GM12873 (cell line): ENCODE results near the gene SLC39A7.

Experiments used
- TF ChIP-seq, protein P1 (sequence below): IDR thresholded peaks from 2 replicates; pipeline ENCODE4 v1.5.1; 2012; ENCODE audit warnings: low read depth, mild to moderate bottlenecking, moderate library complexity, low read length, control low read depth; ENCODE audit not compliant: insufficient read depth; ENCODE audit errors: missing control alignments

SLC39A7 gene

DNA sequence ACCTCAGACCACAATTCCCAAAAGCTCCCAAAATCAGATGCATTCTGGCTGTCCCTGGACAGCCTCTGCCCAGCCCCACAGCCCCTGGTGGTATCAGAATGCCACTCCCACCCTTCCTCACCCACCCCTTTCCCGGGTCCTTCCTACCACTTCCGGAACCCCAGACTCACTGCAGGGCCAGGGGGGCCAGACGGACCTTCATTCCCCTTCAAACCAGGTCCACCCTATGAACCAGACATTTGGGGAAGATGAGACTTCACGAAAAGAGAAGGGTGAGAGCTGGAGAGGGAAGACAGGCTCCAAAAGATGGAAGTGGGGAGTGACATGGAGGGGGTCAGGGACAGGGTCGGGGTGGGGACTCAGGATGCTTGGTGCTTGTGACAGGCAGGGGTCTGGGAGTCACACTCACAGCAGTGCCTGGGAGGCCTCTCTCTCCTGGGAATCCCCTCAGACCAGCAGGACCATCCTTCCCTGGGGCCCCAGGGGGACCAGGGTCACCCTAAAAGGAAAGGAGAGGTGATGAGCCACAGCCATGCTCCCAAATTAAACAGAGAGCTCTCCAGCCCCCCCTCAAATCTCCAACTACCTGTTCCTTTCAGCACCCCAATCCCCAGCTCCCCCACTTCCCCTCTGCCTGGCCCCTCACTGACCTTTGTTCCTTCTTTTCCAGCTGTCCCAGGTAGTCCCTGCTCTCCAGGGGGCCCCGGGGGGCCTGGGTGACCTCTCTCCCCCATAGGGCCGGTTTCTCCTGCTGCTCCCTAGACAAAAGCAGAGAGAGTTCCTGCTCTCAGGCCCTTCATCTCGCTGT is 28.6 kb upstream of the SLC39A7 start:
- TF ChIP-seq, protein P1, sequence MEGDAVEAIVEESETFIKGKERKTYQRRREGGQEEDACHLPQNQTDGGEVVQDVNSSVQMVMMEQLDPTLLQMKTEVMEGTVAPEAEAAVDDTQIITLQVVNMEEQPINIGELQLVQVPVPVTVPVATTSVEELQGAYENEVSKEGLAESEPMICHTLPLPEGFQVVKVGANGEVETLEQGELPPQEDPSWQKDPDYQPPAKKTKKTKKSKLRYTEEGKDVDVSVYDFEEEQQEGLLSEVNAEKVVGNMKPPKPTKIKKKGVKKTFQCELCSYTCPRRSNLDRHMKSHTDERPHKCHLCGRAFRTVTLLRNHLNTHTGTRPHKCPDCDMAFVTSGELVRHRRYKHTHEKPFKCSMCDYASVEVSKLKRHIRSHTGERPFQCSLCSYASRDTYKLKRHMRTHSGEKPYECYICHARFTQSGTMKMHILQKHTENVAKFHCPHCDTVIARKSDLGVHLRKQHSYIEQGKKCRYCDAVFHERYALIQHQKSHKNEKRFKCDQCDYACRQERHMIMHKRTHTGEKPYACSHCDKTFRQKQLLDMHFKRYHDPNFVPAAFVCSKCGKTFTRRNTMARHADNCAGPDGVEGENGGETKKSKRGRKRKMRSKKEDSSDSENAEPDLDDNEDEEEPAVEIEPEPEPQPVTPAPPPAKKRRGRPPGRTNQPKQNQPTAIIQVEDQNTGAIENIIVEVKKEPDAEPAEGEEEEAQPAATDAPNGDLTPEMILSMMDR: no peak

DNA sequence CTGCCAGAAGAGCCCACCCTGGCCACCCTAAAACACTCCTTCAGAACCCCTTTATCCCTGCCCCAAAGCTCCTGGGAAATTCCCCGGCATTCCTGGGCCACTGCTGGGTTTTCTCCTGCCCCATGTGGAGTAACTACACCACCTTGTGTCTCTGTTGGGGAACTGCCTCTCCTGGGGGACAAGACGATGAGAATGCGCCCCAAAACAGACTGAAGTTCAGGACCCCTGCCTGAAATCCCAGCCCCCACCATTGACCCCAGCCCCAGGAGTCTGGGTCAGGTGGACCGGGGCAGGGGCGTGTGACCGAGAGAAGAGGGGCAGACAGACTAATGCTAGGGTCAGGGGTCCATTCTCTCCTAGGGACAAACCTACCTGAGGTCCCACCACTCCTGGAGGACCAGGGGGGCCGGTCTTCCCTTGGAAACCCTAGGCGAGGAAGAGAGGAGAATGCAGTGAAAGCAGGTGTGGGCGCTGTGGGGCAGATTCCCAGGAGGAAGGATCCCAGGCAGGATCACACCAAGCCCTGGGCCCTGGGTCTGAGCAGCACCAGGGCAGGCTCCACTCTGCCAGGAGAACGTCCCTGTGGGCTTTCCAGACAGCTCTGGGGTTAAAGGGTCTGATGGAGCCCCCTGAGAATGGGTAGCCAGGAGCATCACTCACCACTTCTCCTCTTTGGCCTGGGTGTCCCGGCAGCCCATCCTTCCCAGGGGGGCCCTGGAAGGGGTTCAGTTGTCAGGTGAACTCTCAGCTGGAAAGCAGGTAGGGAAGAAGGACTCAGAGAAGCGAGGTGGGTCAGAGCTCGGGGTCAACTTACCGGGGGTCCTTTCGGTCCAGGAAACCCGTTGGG is 27.8 kb upstream of the SLC39A7 start:
- TF ChIP-seq, protein P1: peak; percentile 83

DNA sequence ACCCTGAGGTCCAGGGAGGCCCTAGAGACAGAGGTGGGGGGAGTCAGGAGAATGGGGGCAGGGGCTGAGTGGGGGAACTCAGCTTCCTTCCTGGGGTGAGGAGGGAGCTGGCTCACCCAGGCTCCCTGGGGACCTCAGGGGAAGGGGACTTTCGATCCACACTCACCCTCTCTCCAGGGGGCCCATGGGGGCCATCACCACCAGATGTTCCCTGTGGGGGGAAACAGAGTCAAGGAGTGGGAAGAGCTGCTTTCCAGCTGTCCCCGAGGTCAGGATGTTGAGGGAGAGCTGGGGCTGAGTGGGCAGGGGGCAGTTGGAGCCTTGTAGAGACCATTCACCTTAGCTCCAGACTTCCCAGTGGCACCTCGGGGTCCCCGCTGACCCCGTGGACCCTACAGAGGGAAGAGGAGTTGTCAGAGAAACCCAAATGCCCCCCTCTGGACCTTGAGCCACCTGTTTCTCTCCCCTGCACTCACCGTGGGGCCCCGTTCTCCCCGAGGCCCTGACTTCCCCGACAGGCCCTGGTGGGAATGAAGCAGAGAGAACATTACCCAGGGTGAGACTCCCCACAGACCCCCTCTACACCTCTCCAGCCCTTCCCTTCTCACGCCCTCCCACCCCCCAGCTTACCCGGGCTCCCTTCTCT is 27.0 kb upstream of the SLC39A7 start:
- TF ChIP-seq, protein P1: no peak

DNA sequence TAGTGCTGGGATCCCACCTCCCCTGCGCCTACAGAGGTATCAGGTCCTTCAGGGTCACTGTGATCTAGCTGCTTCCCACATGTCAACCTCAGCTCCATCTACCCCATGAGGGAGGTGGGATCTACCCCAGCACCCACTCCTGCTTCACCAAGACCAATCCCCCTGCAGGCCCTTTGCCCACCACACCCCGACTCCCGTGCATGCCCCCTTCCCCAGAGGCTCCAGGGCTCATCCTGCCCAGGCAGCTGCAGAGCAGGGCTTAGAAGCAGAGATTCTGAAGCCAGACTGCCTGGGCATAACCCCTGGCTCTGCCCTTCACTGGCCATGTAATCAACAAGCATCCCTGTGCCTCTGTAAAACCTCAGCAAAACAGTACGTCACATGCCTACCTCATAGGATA is 25.9 kb upstream of the SLC39A7 start:
- TF ChIP-seq, protein P1: no peak

DNA sequence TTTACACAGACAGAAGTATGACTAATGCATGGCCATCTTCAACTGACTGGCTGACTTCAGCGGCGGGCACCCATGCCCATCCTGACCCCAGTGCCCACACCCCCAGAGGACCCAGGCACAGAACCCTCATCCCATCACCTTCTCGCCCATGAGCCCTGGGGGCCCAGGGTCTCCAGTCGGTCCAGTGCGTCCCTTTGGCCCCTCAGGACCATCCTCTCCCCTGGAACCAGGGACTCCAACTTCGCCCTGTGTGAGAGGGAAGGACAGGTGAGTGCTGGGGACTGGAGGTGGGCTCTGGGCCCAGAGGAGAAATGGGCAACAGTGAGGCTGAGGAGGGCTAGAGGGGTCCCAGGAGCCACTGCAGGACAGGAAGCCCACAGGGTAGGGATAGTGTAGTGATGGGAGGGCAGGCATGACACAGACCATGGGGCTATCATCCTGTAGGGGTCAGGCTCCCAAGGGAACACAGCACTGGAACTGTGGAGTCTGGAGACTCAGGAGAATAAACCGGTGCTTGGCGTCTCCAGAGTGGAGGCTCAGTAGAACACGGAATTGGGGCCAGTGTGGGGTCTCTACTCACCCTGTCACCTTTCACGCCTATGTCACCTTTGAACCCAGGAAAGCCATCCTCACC is 25.1 kb upstream of the SLC39A7 start:
- TF ChIP-seq, protein P1: no peak

DNA sequence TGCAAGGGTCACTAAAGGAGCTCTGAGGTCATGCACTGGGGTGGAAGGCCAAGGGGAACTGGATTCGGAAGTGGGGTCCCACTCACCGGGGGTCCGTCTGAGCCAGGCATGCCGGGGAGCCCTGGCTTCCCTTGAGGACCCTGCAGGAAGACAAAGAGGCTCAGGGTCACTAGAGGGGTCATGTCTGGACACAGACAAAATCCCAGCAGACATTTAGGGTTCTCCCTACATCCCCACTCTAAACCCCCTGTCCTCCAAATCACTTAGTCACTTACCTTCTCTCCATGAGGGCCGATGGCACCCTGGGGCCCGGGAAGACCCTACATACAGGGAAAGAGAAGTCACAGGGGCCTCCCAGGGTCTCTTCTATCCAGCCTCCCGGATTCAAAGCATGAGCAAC is 23.8 kb upstream of the SLC39A7 start:
- TF ChIP-seq, protein P1: no peak
